Suprapubic skin (tissue), 4 donors: ENCODE measurements around the gene PLA2G4E. TPM values are rescaled to one million over a fixed set of nuclear protein-coding genes. Genes with fewer than 3 reads are reported as not detected.
A peak's percentile ranks its signal among the peaks of the same experiment; 100 is the strongest.

Experiments
- DNase-seq, 2 donors: peaks; one replicate each; pipeline ENCODE4 v3.0.0-alpha.2; 2019; ENCODE audit warnings: low spot score in 2 of 2
- H3K27ac ChIP-seq: fragments of 200-600 bp; sonication (generic); one replicate; pipeline ENCODE4 v1.5.1; 2019
- H3K27me3 ChIP-seq: fragments of 200-600 bp; sonication (generic); one replicate; pipeline ENCODE4 v1.5.1; 2019
- H3K36me3 ChIP-seq: fragments of 200-600 bp; sonication (generic); one replicate; pipeline ENCODE4 v1.5.1; 2019
- H3K4me1 ChIP-seq: fragments of 200-600 bp; sonication (generic); one replicate; pipeline ENCODE4 v1.5.1; 2019
- H3K4me3 ChIP-seq: fragments of 200-600 bp; sonication (generic); one replicate; pipeline ENCODE4 v1.5.1; 2019; ENCODE audit warnings: mild to moderate bottlenecking
- H3K9me3 ChIP-seq: fragments of 200-600 bp; sonication (generic); one replicate; pipeline ENCODE4 v1.5.1; 2019
- EP300 ChIP-seq: sonication (generic); formaldehyde crosslinking; IDR thresholded peaks from one replicate; pipeline ENCODE4 v1.6.1; 2017; ENCODE audit warnings: antibody characterized with exemption
- POLR2A ChIP-seq, 2 donors: fragments of 450-650 bp; IDR thresholded peaks; one replicate each; pipeline ENCODE4 v1.6.1; 2017; ENCODE audit warnings: antibody characterized with exemption in 2 of 2, mild to moderate bottlenecking in 2 of 2, moderate library complexity in 2 of 2
- POLR2AphosphoS5 ChIP-seq, 3 donors: sonication (generic); formaldehyde crosslinking; IDR thresholded peaks; one replicate each; pipeline ENCODE4 v1.6.1; 2017; ENCODE audit warnings: antibody characterized with exemption in 3 of 3
- WGBS: methylation state at CpG from one replicate; pipeline ENCODE4 v1.1.5; 2018; 5-methylcytosine and 5-hydroxymethylcytosine counted together
- total RNA-seq, 4 donors: library from RNA; depleted of rRNA; stranded (reverse); fragments of >200 nt; gene quantifications; one replicate each; pipeline ENCODE4 v1.1.0, GENCODE V29; 2016
- TF ChIP-seq, protein P1 (sequence below), 2 donors: fragments of 200-600 bp in 1 of 2; fragments of 450-650 bp in 1 of 2; sonication (generic) in 1 of 2; IDR thresholded peaks; one replicate each; pipeline ENCODE4 v1.5.1; 2016 to 2019; ENCODE audit warnings: antibody characterized with exemption in 2 of 2, mild to moderate bottlenecking in 1 of 2, moderate library complexity in 1 of 2

Gene PLA2G4E
- total RNA-seq, 4 donors from 2014 or later: 47.9 to 129 (median 60.9) TPM

DNA sequence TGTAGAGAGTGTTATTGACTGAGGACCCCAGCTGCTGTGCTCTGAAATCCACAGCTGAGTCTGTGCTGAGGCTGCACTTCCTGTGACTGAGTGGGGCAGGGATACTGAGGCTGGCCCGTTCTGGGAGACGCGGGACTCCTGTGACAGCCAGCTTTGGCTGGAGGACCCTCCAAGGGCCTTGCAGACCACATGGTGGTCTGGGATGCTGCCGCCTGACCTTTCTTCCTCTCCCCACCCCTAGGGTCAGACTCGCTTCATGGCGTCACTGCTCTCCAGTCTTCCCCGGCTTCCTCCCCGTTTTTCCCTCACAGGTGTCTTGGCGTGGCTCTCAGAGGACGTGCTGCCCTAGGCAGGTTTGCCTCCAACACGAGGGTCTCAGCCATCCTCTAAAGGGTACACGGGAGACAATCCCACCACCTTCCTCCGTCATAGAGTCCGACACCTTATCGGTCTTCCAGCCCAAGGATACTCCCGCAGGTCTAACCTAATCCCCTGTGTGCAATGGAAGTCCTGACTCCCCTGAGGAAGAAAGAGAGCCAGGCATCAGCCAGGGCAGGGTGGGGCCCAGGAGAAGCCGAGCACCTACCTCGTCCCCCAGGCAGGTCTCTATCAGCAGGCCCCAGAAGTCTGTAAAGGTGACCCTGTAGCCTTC is 28.6 kb downstream of the PLA2G4E start:
- Histone ChIP-seq H3K27me3 (no peaks in the 10 kb centered on the region), H3K9me3 (no peaks in the 10 kb centered on the region), H3K4me1 (no peaks in the 10 kb centered on the region), H3K36me3 (peaks cover 14% of the 10 kb centered on the region), H3K27ac (no peak overlapping the region), H3K4me3 (no peak overlapping the region)
- TF ChIP-seq POLR2A (IDR thresholded peaks at IDR 0.05) (no peak), POLR2AphosphoS5 (IDR thresholded peaks at IDR 0.05) (no peak), EP300 (no peak)
- TF ChIP-seq, protein P1, sequence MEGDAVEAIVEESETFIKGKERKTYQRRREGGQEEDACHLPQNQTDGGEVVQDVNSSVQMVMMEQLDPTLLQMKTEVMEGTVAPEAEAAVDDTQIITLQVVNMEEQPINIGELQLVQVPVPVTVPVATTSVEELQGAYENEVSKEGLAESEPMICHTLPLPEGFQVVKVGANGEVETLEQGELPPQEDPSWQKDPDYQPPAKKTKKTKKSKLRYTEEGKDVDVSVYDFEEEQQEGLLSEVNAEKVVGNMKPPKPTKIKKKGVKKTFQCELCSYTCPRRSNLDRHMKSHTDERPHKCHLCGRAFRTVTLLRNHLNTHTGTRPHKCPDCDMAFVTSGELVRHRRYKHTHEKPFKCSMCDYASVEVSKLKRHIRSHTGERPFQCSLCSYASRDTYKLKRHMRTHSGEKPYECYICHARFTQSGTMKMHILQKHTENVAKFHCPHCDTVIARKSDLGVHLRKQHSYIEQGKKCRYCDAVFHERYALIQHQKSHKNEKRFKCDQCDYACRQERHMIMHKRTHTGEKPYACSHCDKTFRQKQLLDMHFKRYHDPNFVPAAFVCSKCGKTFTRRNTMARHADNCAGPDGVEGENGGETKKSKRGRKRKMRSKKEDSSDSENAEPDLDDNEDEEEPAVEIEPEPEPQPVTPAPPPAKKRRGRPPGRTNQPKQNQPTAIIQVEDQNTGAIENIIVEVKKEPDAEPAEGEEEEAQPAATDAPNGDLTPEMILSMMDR (IDR thresholded peaks at IDR 0.05): no peak
- no peak for DNase-seq
- WGBS: 83% methylated on average over 15 of the region's 18 CpGs

GRCh38 chr15:41990691-41991090 is 30.2 kb downstream of the PLA2G4E start:
- TF ChIP-seq EP300 (no peak), POLR2A (IDR thresholded peaks at IDR 0.05) (no peak)
- TF ChIP-seq, protein P1 (IDR thresholded peaks at IDR 0.05): no peak
- no peak for DNase-seq
- Histone ChIP-seq H3K27me3 (no peaks in the 10 kb centered on the region), H3K4me1 (no peaks in the 10 kb centered on the region), H3K9me3 (no peaks in the 10 kb centered on the region), H3K27ac (no peak overlapping the region), H3K36me3 (peaks cover 7% of the 10 kb centered on the region), H3K4me3 (no peak overlapping the region)
- 84% methylated on average over 2 of the region's 3 CpGs for WGBS

GRCh38 chr15:41990243-41990605 is 30.6 kb downstream of the PLA2G4E start:
- no peak overlapping the region for H3K27ac ChIP-seq
- 66% methylated on average over 7 of the region's 7 CpGs for WGBS
- no peak overlapping the region for H3K4me3 ChIP-seq
- DNase-seq: no peak
- TF ChIP-seq, protein P1 (IDR thresholded peaks at IDR 0.05): no peak
- TF ChIP-seq POLR2AphosphoS5 (IDR thresholded peaks at IDR 0.05): no peak
- TF ChIP-seq EP300: no peak
- no peak for TF ChIP-seq POLR2A (IDR thresholded peaks at IDR 0.05)
- no peaks in the 10 kb centered on the region for H3K27me3 ChIP-seq
- H3K4me1 ChIP-seq: no peaks in the 10 kb centered on the region
- no peaks in the 10 kb centered on the region for H3K9me3 ChIP-seq
- H3K36me3 ChIP-seq: peaks cover 5% of the 10 kb centered on the region

GRCh38 chr15:41989573-41990242 is 31.1 kb downstream of the PLA2G4E start:
- WGBS: 52% methylated on average over 5 of the region's 9 CpGs
- DNase-seq: peak; percentile 85 to 89

More at GRCh38 chr15:41989573-41990242, 31.1 kb downstream of the PLA2G4E start:
- Histone ChIP-seq H3K4me3 (no peak overlapping the region), H3K27ac (no peak overlapping the region), H3K4me1 (no peaks in the 10 kb centered on the region), H3K9me3 (no peaks in the 10 kb centered on the region), H3K36me3 (peaks cover under 1% of the 10 kb centered on the region), H3K27me3 (no peaks in the 10 kb centered on the region)
- TF ChIP-seq POLR2A (IDR thresholded peaks at IDR 0.05) (no peak), POLR2AphosphoS5 (IDR thresholded peaks at IDR 0.05) (no peak), EP300 (no peak)
- TF ChIP-seq, protein P1 (IDR thresholded peaks at IDR 0.05): peak; percentile 85 to 99
